Naive thymus-derived CD4-positive, alpha-beta T cell (primary cell): ENCODE results near the gene SLIT3. TPM values are rescaled to one million over a fixed set of nuclear protein-coding genes. Genes with fewer than 3 reads are reported as not detected.

Experiments
- ATAC-seq: fragments of 150-1000 bp; cut with Tn5 transposase; 2 replicates; pipeline ENCODE4 v1.10.0; 2021; ENCODE audit warnings: mild to moderate bottlenecking, moderate library complexity
- CTCF ChIA-PET: fragments of 350-600 bp; sonication (Branson Sonifier 250); formaldehyde crosslinking; loops from one replicate; lab custom pipeline; 2021; ENCODE audit warnings: antibody characterized with exemption; lab: Charles Lee
- POLR2A ChIA-PET: fragments of 350-600 bp; sonication (Branson Sonifier 250); formaldehyde crosslinking; loops from one replicate; lab custom pipeline; 2021; ENCODE audit warnings: antibody characterized with exemption, inconsistent platforms; lab: Charles Lee
- DNase-seq, 9 donors: peaks; one replicate each; pipeline versions ENCODE4 v3.0.0 to v3.0.0-alpha.2; 2020 to 2022; ENCODE audit warnings: mixed read lengths in 1 of 9
- H3K27ac ChIP-seq: one replicate; pipeline ENCODE4 v1.7.0; 2013; ENCODE audit warnings: mild to moderate bottlenecking, low read depth, low read length, moderate library complexity
- H3K27me3 ChIP-seq, 2 donors: one replicate each; pipeline ENCODE4 v1.7.0; 2013; ENCODE audit warnings: low read length in 2 of 2, mild to moderate bottlenecking in 2 of 2, moderate library complexity in 2 of 2; ENCODE audit not compliant: control insufficient read depth in 2 of 2, insufficient read depth in 2 of 2
- H3K36me3 ChIP-seq, 3 experiments: 1 replicate in 2 of 3; 2 replicates in 1 of 3; pipeline ENCODE4 v1.7.0; 2013; ENCODE audit warnings: low read length in 3 of 3, mild to moderate bottlenecking in 3 of 3, moderate library complexity in 1 of 3; ENCODE audit not compliant: insufficient read depth in 3 of 3, control insufficient read depth in 2 of 3
- H3K4me1 ChIP-seq, 2 donors: one replicate each; pipeline ENCODE4 v1.7.0; 2013; ENCODE audit warnings: low read length in 2 of 2, mild to moderate bottlenecking in 2 of 2, moderate library complexity in 1 of 2; ENCODE audit not compliant: control insufficient read depth in 2 of 2, insufficient read depth in 2 of 2
- H3K4me3 ChIP-seq: 2 replicates; pipeline ENCODE4 v1.7.0; 2013; ENCODE audit warnings: mild to moderate bottlenecking, low read length
- H3K9me3 ChIP-seq, 3 experiments: 1 replicate in 2 of 3; 2 replicates in 1 of 3; pipeline ENCODE4 v1.7.0; 2013; ENCODE audit warnings: low read length in 3 of 3; ENCODE audit not compliant: control insufficient read depth in 2 of 3
- H3K27ac Mint-ChIP-seq, 9 donors: one replicate each; pipeline ENCODE4 v1.8.0; 2020 to 2022; ENCODE audit warnings: mixed read lengths in 9 of 9, mild to moderate bottlenecking in 8 of 9, moderate library complexity in 5 of 9, inconsistent platforms in 2 of 9
- H3K27me3 Mint-ChIP-seq, 5 donors: one replicate each; pipeline ENCODE4 v1.8.0; 2021 to 2022; ENCODE audit warnings: mixed read lengths in 5 of 5, mild to moderate bottlenecking in 1 of 5
- H3K36me3 Mint-ChIP-seq, 5 donors: one replicate each; pipeline ENCODE4 v1.8.0; 2020 to 2022; ENCODE audit warnings: mixed read lengths in 5 of 5, mild to moderate bottlenecking in 3 of 5, inconsistent platforms in 1 of 5
- H3K4me1 Mint-ChIP-seq, 7 donors: one replicate each; pipeline ENCODE4 v1.8.0; 2020 to 2022; ENCODE audit warnings: mixed read lengths in 7 of 7, mild to moderate bottlenecking in 3 of 7, inconsistent platforms in 1 of 7
- H3K4me3 Mint-ChIP-seq, 10 donors: one replicate each; pipeline ENCODE4 v1.8.0; 2020 to 2022; ENCODE audit warnings: mild to moderate bottlenecking in 10 of 10, mixed read lengths in 10 of 10, moderate library complexity in 6 of 10, inconsistent platforms in 2 of 10
- H3K9me3 Mint-ChIP-seq, 11 donors: one replicate each; pipeline ENCODE4 v1.8.0; 2020 to 2022; ENCODE audit warnings: mixed read lengths in 11 of 11, mild to moderate bottlenecking in 4 of 11, inconsistent platforms in 1 of 11, moderate library complexity in 1 of 11
- intact Hi-C, 2 donors: fragments of 100-400 bp; cut with micrococcal nuclease; formaldehyde crosslinking; loops; one replicate each; pipeline ENCODE4 v1.15.1; 2023
- polyA plus RNA-seq, 2 donors: library from polyadenylated mRNA; unstranded; fragments of 300-500 nt; fragmentation: Illumina TruSeq; gene quantifications; one replicate each; pipeline ENCODE4 v1.2.3, GENCODE V29; 2021
- total RNA-seq, 6 experiments: library from RNA in 5 of 6; stranded (reverse) in 5 of 6; gene quantifications; 1 replicate in 5 of 6; 2 replicates in 1 of 6; pipeline ENCODE4 v1.2.3 and lab custom pipeline; 2021 to 2026

SLIT3 gene
- total and polyA plus RNA-seq, 7 experiments from 2014 or later, result 0.34 TPM; not detected in 6

DNA sequence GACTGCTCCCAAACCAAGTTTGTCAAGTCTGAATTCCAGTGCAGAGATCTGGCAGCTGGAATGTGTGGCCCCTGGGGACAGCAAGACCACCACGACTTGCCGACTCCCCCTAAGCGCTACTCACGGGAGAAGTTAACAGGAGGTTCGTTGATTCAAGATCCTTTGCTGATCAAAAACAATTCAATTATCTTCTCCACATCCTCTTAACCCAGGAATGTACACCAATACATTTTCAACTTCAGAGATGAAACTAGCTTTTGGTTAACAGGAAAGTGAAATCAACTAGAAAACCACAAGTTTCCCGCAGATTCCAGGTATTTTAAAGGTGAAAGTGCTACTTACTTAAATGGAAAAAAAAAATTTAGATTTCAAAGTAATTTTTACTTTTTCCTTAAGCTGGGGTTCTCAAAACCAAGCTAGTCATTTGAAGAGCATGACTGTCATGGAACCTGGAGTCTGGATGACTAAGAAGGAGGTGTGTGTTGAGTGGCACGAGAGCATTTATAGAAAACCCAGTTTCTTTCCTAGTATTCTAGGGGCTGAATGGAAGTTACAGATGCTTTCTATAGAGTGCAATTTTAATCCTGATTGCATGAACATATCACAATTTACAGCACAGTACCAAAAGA, 464.2 kb downstream of the SLIT3 start:
- Mint-ChIP-seq H3K4me1 (peaks cover 0 to 20% (median 0%) of the 10 kb centered on the region in 7 donors), H3K27me3 (peaks cover 0 to 14% (median 0%) of the 10 kb centered on the region in 5 donors), H3K27ac (peak overlapping the region in 2 of 9 donors; percentile 19 to 23), H3K36me3 (no peaks in the 10 kb centered on the region), H3K9me3 (no peaks in the 10 kb centered on the region), H3K4me3 (no peak overlapping the region)
- H3K27ac ChIP-seq, result no peak overlapping the region
- no peak overlapping the region for H3K4me3 ChIP-seq
- ChIA-PET CTCF (no interaction called here), POLR2A (no interaction called here)
- DNase-seq (no peak), ATAC-seq (no peak)
- no peaks in the 10 kb centered on the region for H3K4me1 ChIP-seq
- no peaks in the 10 kb centered on the region for H3K36me3 ChIP-seq
- H3K27me3 ChIP-seq, result no peaks in the 10 kb centered on the region
- intact Hi-C loops, result no loop called here
- H3K9me3 ChIP-seq, result no peaks in the 10 kb centered on the region

DNA sequence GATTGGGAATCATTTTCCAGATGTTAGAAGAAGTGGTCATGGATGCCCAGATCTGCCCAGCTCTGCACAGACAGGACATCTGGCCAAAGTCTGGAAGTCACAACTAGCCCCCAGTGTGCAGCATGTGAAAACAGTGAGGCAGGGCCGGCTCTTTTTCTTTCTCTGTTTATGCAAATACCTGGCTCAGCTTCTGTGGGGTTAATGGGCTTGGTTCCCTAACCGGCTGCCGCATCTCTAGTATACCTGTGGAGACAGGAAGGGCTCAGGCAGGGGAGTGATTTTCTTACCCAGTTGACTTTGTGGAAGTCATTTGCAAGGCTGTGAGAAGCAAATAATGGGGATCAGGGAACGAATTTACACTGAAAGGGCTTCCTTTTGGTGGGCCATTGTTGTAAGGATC, 467.0 kb downstream of the SLIT3 start:
- Histone ChIP-seq H3K27ac (no peak overlapping the region), H3K36me3 (no peaks in the 10 kb centered on the region), H3K4me1 (no peaks in the 10 kb centered on the region), H3K9me3 (no peaks in the 10 kb centered on the region), H3K4me3 (no peak overlapping the region), H3K27me3 (no peaks in the 10 kb centered on the region)
- ATAC-seq (no peak), DNase-seq (no peak)
- H3K4me3 Mint-ChIP-seq, result no peak overlapping the region
- no peak overlapping the region for H3K27ac Mint-ChIP-seq
- CTCF ChIA-PET, result no interaction called here
- H3K36me3 Mint-ChIP-seq, result no peaks in the 10 kb centered on the region
- peaks cover 0 to 3% (median 0%) of the 10 kb centered on the region in 11 donors for H3K9me3 Mint-ChIP-seq
- peaks cover 0 to 20% (median 0%) of the 10 kb centered on the region in 7 donors for H3K4me1 Mint-ChIP-seq
- POLR2A ChIA-PET, result no interaction called here
- intact Hi-C loops, result no loop called here
- H3K27me3 Mint-ChIP-seq, result peaks cover 0 to 18% (median 5%) of the 10 kb centered on the region in 5 donors

DNA sequence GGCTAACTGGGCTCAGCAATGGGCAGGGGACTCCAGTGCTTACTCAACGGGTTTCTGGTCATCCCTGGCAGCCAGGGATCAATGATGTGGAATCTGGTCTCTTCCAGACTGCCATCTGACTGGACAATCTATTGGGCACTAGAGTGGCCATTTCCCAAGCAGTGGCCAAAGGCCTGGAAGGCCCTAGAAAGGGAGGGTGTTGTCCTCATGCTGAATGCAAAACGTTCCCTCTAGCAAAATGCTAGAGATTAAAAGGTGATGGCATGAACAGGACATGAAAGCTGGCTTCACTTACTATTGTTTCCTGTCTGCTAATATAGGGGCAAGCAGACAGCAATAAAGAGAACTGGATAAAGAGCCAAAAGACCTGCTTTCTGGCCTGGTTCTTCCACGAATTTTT, 467.6 kb downstream of the SLIT3 start:
- H3K9me3 ChIP-seq, result no peaks in the 10 kb centered on the region
- ChIA-PET POLR2A (no interaction called here), CTCF (no interaction called here)
- DNase-seq, result no peak
- ATAC-seq, result no peak
- intact Hi-C loops, result no loop called here
- H3K27ac ChIP-seq, result no peak overlapping the region
- Mint-ChIP-seq H3K36me3 (no peaks in the 10 kb centered on the region), H3K27ac (no peak overlapping the region), H3K27me3 (peaks cover 0 to 18% (median 5%) of the 10 kb centered on the region in 5 donors), H3K4me1 (peaks cover 0 to 20% (median 0%) of the 10 kb centered on the region in 7 donors), H3K4me3 (no peak overlapping the region), H3K9me3 (peaks cover 0 to 3% (median 0%) of the 10 kb centered on the region in 11 donors)
- no peak overlapping the region for H3K4me3 ChIP-seq
- no peaks in the 10 kb centered on the region for H3K27me3 ChIP-seq
- H3K36me3 ChIP-seq, result no peaks in the 10 kb centered on the region
- no peaks in the 10 kb centered on the region for H3K4me1 ChIP-seq

DNA sequence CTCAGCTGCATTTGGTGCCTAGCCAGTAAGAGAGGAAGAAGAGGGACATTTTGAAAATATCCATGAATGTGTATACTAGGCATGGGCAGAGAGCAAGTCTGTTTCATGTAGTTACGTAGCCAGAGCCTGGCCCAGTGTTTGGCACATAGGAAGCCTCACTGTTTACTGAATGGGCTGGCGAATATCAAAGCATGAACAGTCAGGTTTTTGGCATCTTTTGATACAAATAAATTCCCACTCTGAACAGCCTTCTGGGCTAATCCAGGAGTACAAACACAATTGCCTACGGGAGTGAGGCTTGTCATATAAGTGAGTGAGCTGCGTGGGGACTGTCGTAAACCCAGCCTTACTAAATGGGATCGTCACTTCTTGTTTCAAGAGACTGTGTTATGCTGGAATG, 468.6 kb downstream of the SLIT3 start:
- H3K4me3 ChIP-seq, result no peak overlapping the region
- DNase-seq, result no peak
- H3K27me3 Mint-ChIP-seq, result peaks cover 0 to 21% (median 5%) of the 10 kb centered on the region in 5 donors
- no peaks in the 10 kb centered on the region for H3K36me3 Mint-ChIP-seq
- no peak for ATAC-seq
- peaks cover 0 to 3% (median 0%) of the 10 kb centered on the region in 11 donors for H3K9me3 Mint-ChIP-seq
- H3K4me1 Mint-ChIP-seq, result peaks cover 0 to 14% (median 0%) of the 10 kb centered on the region in 7 donors
- H3K27ac ChIP-seq, result no peak overlapping the region
- CTCF ChIA-PET, result no interaction called here
- H3K4me3 Mint-ChIP-seq, result no peak overlapping the region
- H3K9me3 ChIP-seq, result no peaks in the 10 kb centered on the region
- H3K27me3 ChIP-seq, result no peaks in the 10 kb centered on the region
- POLR2A ChIA-PET, result no interaction called here
- intact Hi-C loops, result no loop called here
- no peak overlapping the region for H3K27ac Mint-ChIP-seq
- H3K4me1 ChIP-seq, result no peaks in the 10 kb centered on the region
- no peaks in the 10 kb centered on the region for H3K36me3 ChIP-seq

DNA sequence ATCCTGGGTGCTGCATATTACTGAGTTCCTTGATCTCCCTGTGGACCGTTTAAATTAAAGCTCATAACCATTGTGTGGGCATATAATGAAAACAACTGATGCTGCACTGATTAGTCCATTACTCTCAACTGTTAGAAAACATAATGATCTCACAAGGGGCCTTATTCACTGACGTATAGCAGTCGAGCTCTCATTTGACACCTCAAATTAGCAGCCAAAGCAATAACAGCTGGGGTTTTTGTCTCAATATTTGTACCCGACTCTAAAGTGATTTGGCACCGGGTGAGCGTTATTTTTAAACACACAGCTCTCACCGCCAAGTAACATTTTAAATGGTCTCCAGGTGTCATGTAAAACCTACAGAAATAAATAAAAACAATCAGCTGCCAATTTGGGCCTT, 469.6 kb downstream of the SLIT3 start:
- Mint-ChIP-seq H3K27me3 (peaks cover 0 to 23% (median 5%) of the 10 kb centered on the region in 5 donors), H3K9me3 (peaks cover 0 to 3% (median 0%) of the 10 kb centered on the region in 11 donors), H3K36me3 (no peaks in the 10 kb centered on the region), H3K4me3 (no peak overlapping the region), H3K27ac (no peak overlapping the region), H3K4me1 (peaks cover 0 to 6% (median 0%) of the 10 kb centered on the region in 7 donors)
- Histone ChIP-seq H3K36me3 (no peaks in the 10 kb centered on the region), H3K27ac (no peak overlapping the region), H3K4me3 (no peak overlapping the region), H3K9me3 (no peaks in the 10 kb centered on the region), H3K4me1 (no peaks in the 10 kb centered on the region), H3K27me3 (no peaks in the 10 kb centered on the region)
- POLR2A ChIA-PET, result no interaction called here
- ATAC-seq (no peak), DNase-seq (no peak)
- CTCF ChIA-PET, result no interaction called here
- intact Hi-C loops, result no loop called here

DNA sequence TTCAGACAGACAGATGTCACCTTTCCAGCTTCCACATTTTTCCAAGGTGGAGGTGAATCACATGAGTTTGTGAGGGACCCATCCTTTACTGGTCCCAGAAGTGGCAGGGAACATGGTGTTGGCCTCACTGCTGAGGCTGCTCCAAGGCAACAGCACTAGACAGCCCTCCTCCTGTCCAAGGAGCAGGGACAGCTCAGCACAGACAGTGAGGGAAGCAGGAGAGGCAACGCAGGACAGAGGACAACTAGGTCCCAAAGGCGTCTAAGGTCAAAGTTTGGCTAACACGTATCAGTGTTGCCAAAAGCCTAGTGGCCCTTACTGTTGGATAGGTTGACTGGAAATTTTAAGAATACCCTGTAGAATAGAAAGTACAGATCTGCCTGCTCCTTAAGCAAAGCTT, 470.1 kb downstream of the SLIT3 start:
- Histone ChIP-seq H3K4me1 (no peaks in the 10 kb centered on the region), H3K27ac (no peak overlapping the region), H3K9me3 (no peaks in the 10 kb centered on the region), H3K4me3 (no peak overlapping the region), H3K36me3 (no peaks in the 10 kb centered on the region), H3K27me3 (no peaks in the 10 kb centered on the region)
- CTCF ChIA-PET, result no interaction called here
- intact Hi-C loops, result no loop called here
- Mint-ChIP-seq H3K36me3 (no peaks in the 10 kb centered on the region), H3K4me1 (peaks cover 0 to 3% (median 0%) of the 10 kb centered on the region in 7 donors), H3K9me3 (peaks cover 0 to 3% (median 0%) of the 10 kb centered on the region in 11 donors), H3K27me3 (peaks cover 0 to 23% (median 5%) of the 10 kb centered on the region in 5 donors), H3K4me3 (no peak overlapping the region), H3K27ac (no peak overlapping the region)
- DNase-seq (no peak), ATAC-seq (no peak)
- POLR2A ChIA-PET, result no interaction called here

DNA sequence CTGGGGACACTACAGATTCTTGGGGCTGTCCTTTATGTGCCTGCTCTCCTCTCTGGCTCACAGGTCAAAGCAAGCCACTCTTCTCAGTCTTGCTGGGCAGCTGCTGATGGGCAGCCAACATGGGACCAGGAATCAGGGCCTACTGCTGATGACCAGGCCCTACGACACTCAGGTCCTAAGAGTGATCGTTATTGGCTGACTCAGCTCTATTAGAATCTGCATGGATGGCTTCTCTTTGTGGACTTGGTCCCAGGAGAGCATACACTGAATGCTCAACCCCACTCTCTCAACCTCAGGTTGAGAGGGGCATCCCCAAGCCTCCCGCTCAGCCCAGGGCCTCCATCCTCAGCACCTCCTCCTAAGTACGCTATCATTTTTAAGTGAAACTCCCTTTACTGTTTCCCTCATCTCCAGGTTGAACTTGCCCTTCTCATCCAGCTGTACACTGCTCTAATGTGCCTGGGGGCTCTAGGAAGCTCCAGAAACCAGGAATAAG, 471.0 kb downstream of the SLIT3 start:
- no peak overlapping the region for H3K4me3 ChIP-seq
- H3K9me3 Mint-ChIP-seq, result peaks cover 0 to 3% (median 0%) of the 10 kb centered on the region in 11 donors
- POLR2A ChIA-PET, result no interaction called here
- H3K27ac Mint-ChIP-seq, result no peak overlapping the region
- H3K27me3 Mint-ChIP-seq, result peaks cover 0 to 23% (median 4%) of the 10 kb centered on the region in 5 donors
- no peak overlapping the region for H3K27ac ChIP-seq
- H3K4me1 ChIP-seq, result no peaks in the 10 kb centered on the region
- no peak overlapping the region for H3K4me3 Mint-ChIP-seq
- DNase-seq, result no peak
- no peak for ATAC-seq
- H3K36me3 Mint-ChIP-seq, result no peaks in the 10 kb centered on the region
- H3K9me3 ChIP-seq, result no peaks in the 10 kb centered on the region
- CTCF ChIA-PET, result no interaction called here
- H3K36me3 ChIP-seq, result no peaks in the 10 kb centered on the region
- no peaks in the 10 kb centered on the region for H3K27me3 ChIP-seq
- peaks cover 0 to 3% (median 0%) of the 10 kb centered on the region in 7 donors for H3K4me1 Mint-ChIP-seq
- intact Hi-C loops, result no loop called here
